CD14-positive monocyte (primary cell): ENCODE measurements around the gene ALS2CL. TPM values are rescaled to one million over a fixed set of nuclear protein-coding genes. Genes with fewer than 3 reads are reported as not detected.

Experiments
- DNase-seq, 3 donors: peaks; one replicate each; pipeline ENCODE4 v3.0.0-alpha.2; 2011 to 2022
- H2AFZ ChIP-seq: 2 replicates; pipeline ENCODE4 v1.6.0; 2012; ENCODE audit warnings: mild to moderate bottlenecking, low read depth, low read length, inconsistent platforms; ENCODE audit not compliant: insufficient read depth, poor library complexity, severe bottlenecking
- H3K27ac ChIP-seq, 2 donors: 1 replicate in 1 of 2; 2 replicates in 1 of 2; pipeline ENCODE4 v1.5.1; 2012 to 2013; ENCODE audit warnings: low read length in 2 of 2, control low read depth in 1 of 2, inconsistent platforms in 1 of 2, low read depth in 1 of 2, mild to moderate bottlenecking in 1 of 2
- H3K27me3 ChIP-seq, 2 donors: one replicate each; pipeline versions ENCODE4 v1.6.0 to v1.6.1; 2011 to 2013; ENCODE audit warnings: low read length in 2 of 2; ENCODE audit not compliant: control insufficient read depth in 2 of 2, insufficient read depth in 2 of 2
- H3K36me3 ChIP-seq, 2 donors: replicated peaks in 1 of 2; 1 replicate in 1 of 2; 2 replicates in 1 of 2; pipeline versions ENCODE4 v1.5.1 to v1.6.1; 2012 to 2013; ENCODE audit warnings: low read length in 2 of 2, control low read depth in 1 of 2, inconsistent platforms in 1 of 2, mild to moderate bottlenecking in 1 of 2; ENCODE audit not compliant: insufficient read depth in 2 of 2, control insufficient read depth in 1 of 2
- H3K4me1 ChIP-seq, 2 donors: 1 replicate in 1 of 2; 2 replicates in 1 of 2; pipeline versions ENCODE4 v1.5.1 to v1.6.1; 2012 to 2013; ENCODE audit warnings: low read length in 2 of 2, control low read depth in 1 of 2, inconsistent platforms in 1 of 2, mild to moderate bottlenecking in 1 of 2, moderate library complexity in 1 of 2; ENCODE audit not compliant: insufficient read depth in 2 of 2, control insufficient read depth in 1 of 2
- H3K4me2 ChIP-seq: replicated peaks from 2 replicates; pipeline ENCODE3; 2012; ENCODE audit warnings: low read length, moderate library complexity, mild to moderate bottlenecking; ENCODE audit not compliant: poor library complexity, severe bottlenecking; ENCODE audit errors: extremely low read depth
- H3K4me3 ChIP-seq, 3 experiments: fragments of 200-600 bp in 1 of 3; sonication (generic) in 1 of 3; replicated peaks in 1 of 3; 1 replicate in 2 of 3; 2 replicates in 1 of 3; pipeline ENCODE4 v1.5.1; 2011 to 2013; ENCODE audit warnings: low read length in 3 of 3, mild to moderate bottlenecking in 3 of 3, control low read depth in 2 of 3, low read depth in 2 of 3, inconsistent platforms in 1 of 3, moderate library complexity in 1 of 3
- H3K79me2 ChIP-seq: 2 replicates; pipeline ENCODE4 v1.6.0; 2012; ENCODE audit warnings: mild to moderate bottlenecking, control low read depth, inconsistent platforms, low read length, moderate library complexity; ENCODE audit not compliant: insufficient read depth
- H3K9ac ChIP-seq: 2 replicates; pipeline ENCODE4 v1.6.0; 2017; ENCODE audit warnings: low read length, mild to moderate bottlenecking; ENCODE audit not compliant: insufficient read depth, poor library complexity, severe bottlenecking
- H3K9me3 ChIP-seq, 2 donors: replicated peaks in 1 of 2; 1 replicate in 1 of 2; 2 replicates in 1 of 2; pipeline versions ENCODE4 v1.5.1 to v1.6.1; 2012 to 2013; ENCODE audit warnings: low read length in 2 of 2, control low read depth in 1 of 2; ENCODE audit not compliant: control insufficient read depth in 1 of 2, insufficient read depth in 1 of 2
- H4K20me1 ChIP-seq: 2 replicates; pipeline ENCODE4 v1.6.0; 2012; ENCODE audit warnings: mild to moderate bottlenecking, low read length, control low read depth, moderate library complexity; ENCODE audit not compliant: insufficient read depth
- H3K27ac Mint-ChIP-seq, 7 donors: one replicate each; pipeline ENCODE4 v1.8.0; 2020; ENCODE audit warnings: mild to moderate bottlenecking in 7 of 7, mixed read lengths in 7 of 7, moderate library complexity in 6 of 7, inconsistent platforms in 2 of 7
- H3K27me3 Mint-ChIP-seq, 3 donors: one replicate each; pipeline ENCODE4 v1.8.0; 2021 to 2022; ENCODE audit warnings: low read depth in 3 of 3, mild to moderate bottlenecking in 3 of 3, mixed read lengths in 3 of 3, moderate library complexity in 3 of 3, inconsistent platforms in 1 of 3
- H3K36me3 Mint-ChIP-seq, 2 donors: one replicate each; pipeline ENCODE4 v1.8.0; 2020; ENCODE audit warnings: mixed read lengths in 2 of 2, inconsistent platforms in 1 of 2, mild to moderate bottlenecking in 1 of 2
- H3K4me1 Mint-ChIP-seq: one replicate; pipeline ENCODE4 v1.8.0; 2020; ENCODE audit warnings: mild to moderate bottlenecking, mixed read lengths
- H3K4me3 Mint-ChIP-seq, 2 donors: one replicate each; pipeline ENCODE4 v1.8.0; 2020; ENCODE audit warnings: mild to moderate bottlenecking in 2 of 2, mixed read lengths in 2 of 2, moderate library complexity in 1 of 2
- H3K9me3 Mint-ChIP-seq, 7 donors: one replicate each; pipeline ENCODE4 v1.8.0; 2020 to 2022; ENCODE audit warnings: mixed read lengths in 7 of 7, mild to moderate bottlenecking in 6 of 7, moderate library complexity in 6 of 7, inconsistent platforms in 2 of 7
- WGBS: methylation state at CpG from one replicate; pipeline ENCODE4 v1.1.5; 2013; ENCODE audit warnings: missing lambda C conversion rate; ENCODE audit not compliant: insufficient coverage; 5-methylcytosine and 5-hydroxymethylcytosine counted together
- intact Hi-C, 2 donors: fragments of 100-400 bp; cut with micrococcal nuclease; formaldehyde crosslinking; loops; one replicate each; pipeline versions ENCODE4 v1.15.0 to v1.15.1; 2023
- polyA plus RNA-seq, 3 donors: library from polyadenylated mRNA; depleted of rRNA in 1 of 3; unstranded in 2 of 3; stranded (reverse) in 1 of 3; fragments of 300-500 nt in 2 of 3; fragments of >200 nt in 1 of 3; fragmentation: Illumina TruSeq in 2 of 3; gene quantifications; 1 replicate in 2 of 3; 2 replicates in 1 of 3; pipeline ENCODE4 v1.2.3, GENCODE V29; 2012 to 2021
- TF ChIP-seq, protein P1 (sequence below): fragments of 200-600 bp; IDR thresholded peaks from one replicate; pipeline ENCODE4 v1.8.0; 2022; ENCODE audit warnings: antibody characterized with exemption, mild to moderate bottlenecking

Gene ALS2CL
- polyA plus RNA-seq, 3 donors: 0.38 to 5.7 (median 0.55) TPM

DNA sequence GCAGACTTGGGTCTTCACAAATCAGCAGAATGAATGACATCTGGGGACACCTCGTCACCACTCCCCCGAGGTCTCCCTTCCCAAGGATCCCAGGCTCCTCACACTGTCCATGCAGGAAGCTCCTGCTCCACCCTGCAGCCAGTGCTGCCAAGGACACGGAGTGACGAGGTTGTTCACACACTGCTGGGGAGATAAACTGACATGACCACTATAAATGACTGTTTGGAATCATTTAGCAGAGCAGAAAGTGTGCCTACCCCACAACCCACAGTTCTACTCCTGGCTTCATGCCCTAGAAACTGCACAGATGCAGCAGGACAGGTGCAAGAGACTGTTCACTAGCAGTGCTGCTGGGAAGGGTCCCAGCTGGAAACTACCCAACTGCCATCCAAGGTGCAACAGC lies 43.9 kb upstream of the ALS2CL start:
- H3K27ac ChIP-seq: no peak overlapping the region
- H3K27ac Mint-ChIP-seq: no peak overlapping the region
- no peak overlapping the region for H3K4me2 ChIP-seq
- H3K9ac ChIP-seq: no peak overlapping the region
- H3K79me2 ChIP-seq: no peaks in the 10 kb centered on the region
- no peaks in the 10 kb centered on the region for H3K9me3 ChIP-seq
- H2AFZ ChIP-seq: no peak overlapping the region
- no peaks in the 10 kb centered on the region for H4K20me1 ChIP-seq
- H3K27me3 Mint-ChIP-seq: peaks cover 3 to 6% (median 5%) of the 10 kb centered on the region in 3 donors
- no peak overlapping the region for H3K4me3 ChIP-seq
- H3K36me3 Mint-ChIP-seq: no peaks in the 10 kb centered on the region
- no peaks in the 10 kb centered on the region for H3K36me3 ChIP-seq
- peaks cover 0 to 3% (median 2%) of the 10 kb centered on the region in 7 donors for H3K9me3 Mint-ChIP-seq
- TF ChIP-seq, protein P1, sequence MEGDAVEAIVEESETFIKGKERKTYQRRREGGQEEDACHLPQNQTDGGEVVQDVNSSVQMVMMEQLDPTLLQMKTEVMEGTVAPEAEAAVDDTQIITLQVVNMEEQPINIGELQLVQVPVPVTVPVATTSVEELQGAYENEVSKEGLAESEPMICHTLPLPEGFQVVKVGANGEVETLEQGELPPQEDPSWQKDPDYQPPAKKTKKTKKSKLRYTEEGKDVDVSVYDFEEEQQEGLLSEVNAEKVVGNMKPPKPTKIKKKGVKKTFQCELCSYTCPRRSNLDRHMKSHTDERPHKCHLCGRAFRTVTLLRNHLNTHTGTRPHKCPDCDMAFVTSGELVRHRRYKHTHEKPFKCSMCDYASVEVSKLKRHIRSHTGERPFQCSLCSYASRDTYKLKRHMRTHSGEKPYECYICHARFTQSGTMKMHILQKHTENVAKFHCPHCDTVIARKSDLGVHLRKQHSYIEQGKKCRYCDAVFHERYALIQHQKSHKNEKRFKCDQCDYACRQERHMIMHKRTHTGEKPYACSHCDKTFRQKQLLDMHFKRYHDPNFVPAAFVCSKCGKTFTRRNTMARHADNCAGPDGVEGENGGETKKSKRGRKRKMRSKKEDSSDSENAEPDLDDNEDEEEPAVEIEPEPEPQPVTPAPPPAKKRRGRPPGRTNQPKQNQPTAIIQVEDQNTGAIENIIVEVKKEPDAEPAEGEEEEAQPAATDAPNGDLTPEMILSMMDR: no peak
- H3K4me3 Mint-ChIP-seq: no peak overlapping the region
- no peaks in the 10 kb centered on the region for H3K4me1 Mint-ChIP-seq
- no peak for DNase-seq
- H3K27me3 ChIP-seq: no peaks in the 10 kb centered on the region
- H3K4me1 ChIP-seq: no peaks in the 10 kb centered on the region
- intact Hi-C loops: no loop called here
- 97% methylated on average over 4 of the region's 4 CpGs for WGBS

DNA sequence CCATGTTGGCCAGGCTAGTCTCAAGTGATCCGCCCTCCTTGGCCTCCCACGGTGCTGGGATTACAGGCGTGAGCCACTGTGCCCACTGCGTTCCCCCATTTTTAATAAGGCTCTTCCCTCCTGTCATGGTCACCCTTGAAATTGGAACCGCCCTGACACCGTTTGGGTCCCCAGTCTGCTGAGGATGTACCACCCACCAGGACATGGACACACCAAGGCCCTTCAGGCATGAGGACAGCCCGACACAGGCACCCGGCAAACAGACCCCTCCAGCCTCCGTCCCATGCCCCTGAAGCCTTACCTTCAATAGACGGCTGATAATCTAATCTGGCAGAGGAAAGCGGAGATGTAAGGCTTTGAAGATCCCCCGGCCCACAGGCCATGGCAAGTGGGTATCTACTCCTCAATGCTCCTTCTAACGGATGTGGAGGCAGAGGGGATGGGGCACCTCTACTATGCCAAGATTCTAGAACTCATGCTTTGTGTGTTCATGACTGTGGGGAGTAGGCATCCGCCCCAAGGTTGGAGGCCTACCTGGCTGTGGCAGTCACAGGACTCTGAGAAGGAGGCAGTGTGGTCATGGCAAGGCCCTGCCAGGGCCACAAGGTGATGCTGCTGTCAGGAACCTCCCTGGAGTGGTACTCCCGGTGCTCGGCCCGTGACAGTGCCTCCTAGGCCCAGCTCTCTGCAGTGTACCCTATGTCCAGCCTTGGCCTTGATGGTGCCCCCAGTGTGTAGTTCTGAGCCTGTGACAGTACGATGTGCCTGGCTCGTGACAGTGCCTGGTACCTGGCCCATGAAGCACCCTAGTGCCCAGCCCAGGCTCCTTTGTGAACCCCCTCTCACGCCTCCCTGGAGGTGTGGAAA lies 42.8 kb upstream of the ALS2CL start:
- Histone ChIP-seq H3K27me3 (no peaks in the 10 kb centered on the region), H4K20me1 (no peaks in the 10 kb centered on the region), H3K4me1 (no peaks in the 10 kb centered on the region), H3K27ac (no peak overlapping the region), H3K4me2 (no peak overlapping the region), H2AFZ (no peak overlapping the region), H3K4me3 (no peak overlapping the region), H3K79me2 (no peaks in the 10 kb centered on the region), H3K9me3 (no peaks in the 10 kb centered on the region), H3K36me3 (no peaks in the 10 kb centered on the region), H3K9ac (no peak overlapping the region)
- no peak overlapping the region for H3K27ac Mint-ChIP-seq
- intact Hi-C loops: no loop called here
- TF ChIP-seq, protein P1: no peak
- no peak for DNase-seq
- no peaks in the 10 kb centered on the region for H3K4me1 Mint-ChIP-seq
- H3K9me3 Mint-ChIP-seq: peaks cover 0 to 3% (median under 1%) of the 10 kb centered on the region in 7 donors
- peaks cover 3 to 8% (median 7%) of the 10 kb centered on the region in 3 donors for H3K27me3 Mint-ChIP-seq
- no peak overlapping the region for H3K4me3 Mint-ChIP-seq
- 96% methylated on average over 17 of the region's 20 CpGs for WGBS
- no peaks in the 10 kb centered on the region for H3K36me3 Mint-ChIP-seq
